D341Med (cell line): ENCODE results near the gene ADO.
"Not testable (repeated sequence)": the region's sequence is repeated elsewhere in the genome, so short reads cannot be mapped to it uniquely, and the experiment has no call there.

Experiments used
- DNase-seq: peaks from one replicate; pipeline ENCODE4 v3.0.0; 2012; ENCODE audit warnings: low spot score

Gene ADO

GRCh38 chr10:62804356-62805230 lies at the start of gene ADO:
Gene ADO, plus strand, starts transcription at chr10:62804720. Its CDS starts 340 bp downstream, at chr10:62805060.
- DNase-seq: peak; percentile 89

DNA sequence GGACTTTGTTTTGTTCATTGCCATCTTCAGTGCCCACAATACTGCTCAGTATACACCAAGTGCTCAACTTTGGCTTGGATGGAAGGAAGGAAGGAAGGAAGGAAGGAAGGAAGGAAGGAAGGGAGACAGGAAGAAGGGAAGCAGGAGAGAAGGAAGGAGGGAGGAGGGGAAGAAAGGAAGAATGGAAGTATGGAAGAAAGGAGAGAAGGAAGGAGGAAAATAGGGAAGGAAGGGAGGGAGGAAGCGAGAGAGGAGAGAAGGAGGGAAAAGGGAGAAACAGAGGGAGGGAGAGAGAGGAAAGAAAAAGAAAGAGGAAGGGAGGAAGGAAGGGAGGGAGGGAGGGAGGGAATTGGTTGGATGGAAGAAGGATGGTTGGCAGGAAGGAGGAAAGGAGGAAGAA lies 49.6 kb upstream of the ADO start:
- DNase-seq: no peak

GRCh38 chr10:62755662-62756653 lies 48.6 kb upstream of the ADO start:
- DNase-seq: no peak

DNA sequence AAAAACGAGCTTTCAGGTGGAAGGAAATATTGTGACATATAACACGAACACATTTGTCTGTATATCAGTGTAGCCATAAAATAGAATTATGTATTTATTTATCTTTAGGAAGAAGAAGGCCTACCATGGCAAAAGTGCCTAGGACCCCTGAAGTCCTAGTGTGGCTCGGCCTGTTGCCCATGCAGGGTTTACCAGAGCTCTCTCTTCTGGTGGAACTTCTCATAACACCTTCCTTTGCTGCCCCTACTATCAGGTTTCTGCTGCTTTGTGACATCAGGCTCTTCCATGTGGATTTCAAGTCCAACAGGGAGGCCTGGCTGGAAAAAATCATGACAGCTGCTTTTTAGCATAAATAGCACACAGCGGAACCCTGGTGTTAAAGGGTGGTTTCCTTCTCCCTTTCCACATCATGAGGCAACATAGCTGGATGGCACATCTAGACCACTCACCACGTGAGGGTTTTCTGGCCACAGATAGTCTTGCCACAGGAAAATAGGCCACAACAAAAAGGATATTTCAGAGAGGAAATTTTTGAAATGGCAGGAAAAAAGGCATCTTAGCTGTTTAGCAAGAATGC lies 44.8 kb upstream of the ADO start:
- no peak for DNase-seq

GRCh38 chr10:62760401-62760800 lies 44.1 kb upstream of the ADO start:
- DNase-seq: no peak

DNA sequence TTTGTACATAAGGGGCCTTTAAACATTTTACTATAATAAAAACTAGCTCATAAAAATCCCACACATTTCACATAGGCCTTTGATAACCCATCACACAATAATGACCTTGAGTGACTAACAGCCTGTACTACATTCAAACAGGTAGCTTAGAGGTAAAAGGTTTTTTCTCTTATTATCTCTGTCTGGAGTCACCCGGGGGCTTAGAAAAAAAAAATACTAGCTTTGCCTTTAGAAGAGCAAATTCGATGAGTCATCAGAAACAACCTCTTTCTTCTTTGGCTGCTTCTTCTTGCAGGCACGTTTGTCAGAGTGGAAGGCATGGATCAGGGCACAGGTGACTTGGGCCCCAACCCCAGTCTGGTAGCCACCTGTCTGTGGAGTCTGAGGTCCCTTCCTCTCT lies 43.4 kb upstream of the ADO start:
- no peak for DNase-seq

- no peak for DNase-seq
These were observed 41.4 kb upstream of the ADO start for GRCh38 chr10:62763155-62763554.

- no peak for DNase-seq
These were observed 40.5 kb upstream of the ADO start for GRCh38 chr10:62764011-62764410.

GRCh38 chr10:62765726-62766125 lies 38.8 kb upstream of the ADO start:
- DNase-seq: no peak

DNA sequence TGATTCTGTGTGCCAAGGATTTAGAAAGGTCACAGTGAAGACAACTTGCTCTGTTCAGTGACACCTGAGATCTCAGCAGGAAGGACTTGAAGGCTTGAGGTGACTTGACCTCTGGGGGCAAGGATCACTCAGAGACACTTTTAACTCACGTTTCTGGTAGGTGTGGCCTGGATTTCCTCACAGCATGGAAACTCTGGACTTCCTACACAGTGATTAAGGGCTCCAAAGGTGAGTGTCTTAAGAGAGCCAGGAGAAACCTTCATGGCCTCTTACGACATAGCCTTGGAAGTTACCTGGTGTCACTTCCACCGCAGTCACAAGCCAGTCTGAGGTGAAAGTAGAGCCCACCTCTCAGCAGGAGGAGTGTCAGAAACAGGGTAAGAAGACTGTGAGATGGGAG lies 38.1 kb upstream of the ADO start:
- DNase-seq: no peak

- DNase-seq: no peak
These were observed 34.8 kb upstream of the ADO start for GRCh38 chr10:62769574-62770242.

DNA sequence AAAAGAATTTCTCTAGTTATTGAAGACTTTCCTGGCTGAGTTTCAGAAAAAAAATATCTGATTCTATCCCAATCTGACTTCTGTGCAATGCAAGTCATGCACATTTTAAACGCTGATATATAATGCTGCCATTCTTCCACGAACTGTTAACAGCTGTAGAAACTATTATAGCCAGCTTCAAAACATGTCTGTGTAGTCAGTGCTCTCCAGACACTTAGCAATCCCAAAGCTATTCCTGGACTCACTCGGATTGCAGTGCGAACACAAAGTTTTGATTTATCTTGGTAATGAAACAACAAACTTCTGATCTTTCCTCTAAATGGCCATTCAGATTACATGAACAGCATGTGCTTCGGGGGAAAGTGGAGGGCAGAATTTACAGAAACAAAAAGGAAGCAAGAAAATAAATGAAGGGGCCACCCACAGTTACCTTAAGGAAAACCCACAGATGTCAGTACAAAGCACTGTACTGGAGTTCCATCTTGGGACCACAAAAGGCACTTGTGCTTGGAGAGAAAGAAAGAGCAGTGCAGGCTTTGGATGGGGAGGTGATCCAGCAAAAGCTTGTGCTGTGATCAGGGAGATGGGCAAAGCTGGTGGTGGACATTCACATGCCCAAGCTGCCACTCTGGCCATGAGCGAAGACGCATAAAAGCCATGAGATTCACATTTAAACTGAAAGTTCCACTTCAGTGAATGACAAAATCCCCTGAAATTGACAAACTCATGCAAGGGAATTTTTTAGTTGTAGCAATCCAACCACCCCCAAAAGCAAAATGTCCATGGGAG lies 32.1 kb upstream of the ADO start:
- DNase-seq: no peak

GRCh38 chr10:62778125-62778524 lies 26.4 kb upstream of the ADO start:
- DNase-seq: no peak

- no peak for DNase-seq
These were observed 24.9 kb upstream of the ADO start for GRCh38 chr10:62779487-62780248.

GRCh38 chr10:62784537-62784936 lies 20.0 kb upstream of the ADO start:
- not testable (repeated sequence) for DNase-seq

DNA sequence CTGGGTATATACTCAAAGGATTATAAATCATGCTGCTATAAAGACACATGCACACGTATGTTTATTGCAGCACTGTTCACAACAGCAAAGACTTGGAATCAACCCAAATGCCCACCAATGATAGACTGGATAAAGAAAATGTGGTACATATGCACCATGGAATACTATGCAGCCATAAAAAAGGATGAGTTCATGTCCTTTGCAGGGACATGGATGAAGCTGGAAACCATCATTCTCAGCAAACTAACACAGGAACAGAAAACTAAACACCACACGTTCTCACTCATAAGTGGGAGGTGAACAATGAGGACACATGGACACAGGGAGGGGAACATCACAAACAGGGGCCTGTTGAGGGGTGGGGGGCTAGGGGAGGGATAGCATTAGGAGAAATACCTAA lies 16.2 kb upstream of the ADO start:
- not testable (repeated sequence) for DNase-seq

DNA sequence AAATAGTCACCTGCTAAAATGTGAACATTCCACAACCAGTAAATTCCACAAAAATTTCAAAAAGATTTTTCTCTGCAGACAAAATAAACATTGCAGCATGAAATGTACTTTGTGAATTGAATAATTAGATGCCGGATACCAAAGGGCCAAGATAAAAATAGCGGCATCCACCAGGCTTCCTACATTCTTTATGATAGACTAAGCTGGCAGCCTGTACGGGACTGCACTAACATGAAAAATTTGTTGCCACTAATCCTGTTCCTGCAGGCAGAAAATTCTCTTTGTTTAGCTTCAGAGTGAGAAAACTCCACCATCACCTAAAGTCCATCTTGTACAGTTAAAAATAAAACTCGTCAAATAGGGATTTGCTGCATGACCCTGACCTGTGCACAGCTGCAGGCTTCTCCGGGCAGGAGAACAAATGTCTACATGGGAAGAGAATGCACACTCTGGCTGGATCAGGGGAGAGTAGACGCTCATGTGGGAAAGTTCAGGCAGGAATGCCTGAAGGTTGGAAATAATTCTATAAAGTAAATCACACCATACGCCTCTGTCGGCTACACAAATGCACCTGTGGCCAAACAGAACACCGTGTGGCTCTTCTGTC lies 15.6 kb upstream of the ADO start:
- DNase-seq: no peak

- DNase-seq: no peak
These were observed 14.4 kb upstream of the ADO start for GRCh38 chr10:62790019-62790555.

DNA sequence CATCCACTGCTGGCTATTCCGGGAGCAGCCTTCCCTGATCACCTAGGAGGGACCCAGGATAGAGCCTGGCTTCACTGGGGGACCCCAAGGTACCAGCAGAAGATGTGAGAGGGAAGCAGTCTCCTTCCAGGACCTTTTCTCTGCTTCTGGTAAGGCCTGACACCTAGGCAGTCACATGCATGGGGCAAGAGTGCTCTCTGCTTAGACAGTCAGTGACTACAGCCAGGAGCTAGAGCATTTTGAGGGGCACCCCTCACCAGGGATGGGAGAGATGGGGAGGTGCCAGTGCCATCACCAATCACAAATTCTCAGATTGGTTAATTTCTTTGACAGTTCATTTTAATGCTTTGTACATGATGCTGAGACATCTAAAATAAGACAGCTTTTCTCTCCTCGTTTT lies 13.9 kb upstream of the ADO start:
- no peak for DNase-seq

GRCh38 chr10:62792261-62792660 lies 12.3 kb upstream of the ADO start:
- DNase-seq: no peak
